GM12873 (cell line): Measurements from ENCODE around the gene TSPAN18.

Experiments
- CTCF ChIP-seq: IDR thresholded peaks from 2 replicates; pipeline ENCODE4 v1.5.1; 2012; ENCODE audit warnings: low read depth, mild to moderate bottlenecking, moderate library complexity, low read length, control low read depth; ENCODE audit not compliant: insufficient read depth; ENCODE audit errors: missing control alignments

The TSPAN18 gene

GRCh38 chr11:44781655-44782054, 54.9 kb downstream of the TSPAN18 start:
- TF ChIP-seq CTCF: no peak

GRCh38 chr11:44782478-44782877, 55.7 kb downstream of the TSPAN18 start:
- TF ChIP-seq CTCF: no peak

- no peak for TF ChIP-seq CTCF
Measured at GRCh38 chr11:44784436-44784760, 57.6 kb downstream of the TSPAN18 start.

GRCh38 chr11:44784851-44785250, 58.1 kb downstream of the TSPAN18 start:
- TF ChIP-seq CTCF: no peak

GRCh38 chr11:44785856-44786607, 59.3 kb downstream of the TSPAN18 start:
- TF ChIP-seq CTCF: peak; percentile 50

GRCh38 chr11:44787070-44787469, 60.3 kb downstream of the TSPAN18 start:
- TF ChIP-seq CTCF: no peak

- TF ChIP-seq CTCF: no peak
Measured at GRCh38 chr11:44787981-44788380, 61.2 kb downstream of the TSPAN18 start.
